Liver (tissue), 9 donors: Measurements from ENCODE around the gene MYOG. TPM values are rescaled to one million over a fixed set of nuclear protein-coding genes. Genes with fewer than 3 reads are reported as not detected.

Experiments
- DNase-seq: peaks from one replicate; pipeline ENCODE4 v3.0.0-alpha.2; 2017; ENCODE audit warnings: low spot score
- H3K27ac ChIP-seq, 2 donors: one replicate each; pipeline ENCODE4 v1.7.0; 2013; ENCODE audit warnings: inconsistent platforms in 2 of 2, low read length in 2 of 2, control low read depth in 1 of 2, low read depth in 1 of 2, mild to moderate bottlenecking in 1 of 2
- H3K27me3 ChIP-seq, 4 donors: one replicate each; pipeline versions ENCODE4 v1.6.1 to v1.7.0; 2013; ENCODE audit warnings: low read length in 3 of 4, inconsistent platforms in 1 of 4, mild to moderate bottlenecking in 1 of 4, moderate library complexity in 1 of 4; ENCODE audit not compliant: control insufficient read depth in 4 of 4, insufficient read depth in 4 of 4
- H3K36me3 ChIP-seq, 4 donors: one replicate each; pipeline versions ENCODE4 v1.6.1 to v1.7.0; 2013; ENCODE audit warnings: low read length in 3 of 4, mild to moderate bottlenecking in 3 of 4, low read depth in 1 of 4, moderate library complexity in 1 of 4; ENCODE audit not compliant: control insufficient read depth in 4 of 4, insufficient read depth in 3 of 4
- H3K4me1 ChIP-seq, 4 donors: one replicate each; pipeline versions ENCODE4 v1.6.1 to v1.7.0; 2013; ENCODE audit warnings: low read length in 3 of 4, mild to moderate bottlenecking in 3 of 4, moderate library complexity in 1 of 4; ENCODE audit not compliant: control insufficient read depth in 4 of 4, insufficient read depth in 4 of 4
- H3K4me3 ChIP-seq, 3 donors: one replicate each; pipeline versions ENCODE4 v1.6.1 to v1.7.0; 2013; ENCODE audit warnings: low read length in 3 of 3, control low read depth in 1 of 3, low read depth in 1 of 3, mild to moderate bottlenecking in 1 of 3
- H3K9ac ChIP-seq, 2 donors: one replicate each; pipeline ENCODE4 v1.7.0; 2013; ENCODE audit warnings: low read length in 2 of 2, mild to moderate bottlenecking in 2 of 2, moderate library complexity in 2 of 2, control low read depth in 1 of 2, low read depth in 1 of 2
- H3K9me3 ChIP-seq, 4 donors: one replicate each; pipeline versions ENCODE4 v1.6.1 to v1.7.0; 2013; ENCODE audit warnings: low read length in 3 of 4; ENCODE audit not compliant: control insufficient read depth in 4 of 4
- CTCF ChIP-seq: fragments of 150-350 bp; IDR thresholded peaks from 2 replicates; pipeline ENCODE4 v1.5.1; 2017; ENCODE audit warnings: improper control_type of control experiment, low read depth, low read length; ENCODE audit not compliant: missing input control
- EGR1 ChIP-seq, 2 donors: IDR thresholded peaks; 2 replicates each; pipeline ENCODE4 v1.6.1; 2016 to 2018; ENCODE audit warnings: antibody characterized with exemption in 2 of 2, low read depth in 2 of 2
- FOXA1 ChIP-seq: IDR thresholded peaks from 2 replicates; pipeline ENCODE4 v1.6.1; 2016; ENCODE audit warnings: antibody characterized with exemption
- FOXA2 ChIP-seq: IDR thresholded peaks from 2 replicates; pipeline ENCODE4 v1.6.1; 2016; ENCODE audit warnings: antibody characterized with exemption
- HNF4A ChIP-seq, 2 donors: conservative IDR thresholded peaks; 2 replicates each; pipeline ENCODE4 v1.6.1; 2016; ENCODE audit warnings: antibody characterized with exemption in 2 of 2, mild to moderate bottlenecking in 2 of 2
- MAX ChIP-seq: IDR thresholded peaks from 2 replicates; pipeline ENCODE4 v1.6.1; 2016; ENCODE audit warnings: antibody characterized with exemption
- NR2F2 ChIP-seq: IDR thresholded peaks from 2 replicates; pipeline ENCODE4 v1.6.1; 2016; ENCODE audit warnings: antibody characterized with exemption
- RAD21 ChIP-seq, 2 donors: IDR thresholded peaks; 2 replicates each; pipeline ENCODE4 v1.6.1; 2016; ENCODE audit warnings: antibody characterized with exemption in 2 of 2, mild to moderate bottlenecking in 2 of 2
- RXRA ChIP-seq, 2 donors: IDR thresholded peaks; 2 replicates each; pipeline ENCODE4 v1.6.1; 2017 to 2018; ENCODE audit warnings: antibody characterized with exemption in 2 of 2, mild to moderate bottlenecking in 1 of 2
- SP1 ChIP-seq: IDR thresholded peaks from 2 replicates; pipeline ENCODE4 v1.6.1; 2018; ENCODE audit warnings: antibody characterized with exemption, mild to moderate bottlenecking
- TAF1 ChIP-seq: conservative IDR thresholded peaks from 2 replicates; pipeline ENCODE4 v1.6.1; 2016; ENCODE audit warnings: antibody characterized with exemption, mild to moderate bottlenecking
- YY1 ChIP-seq: IDR thresholded peaks from 2 replicates; pipeline ENCODE4 v1.6.1; 2016; ENCODE audit warnings: antibody characterized with exemption, mild to moderate bottlenecking
- WGBS: extraction: QIAGEN DNeasy Blood & Tissue Kit; methylation state at CpG from one replicate; pipeline ENCODE4 v1.1.7; 2013; 5-methylcytosine and 5-hydroxymethylcytosine counted together
- polyA plus RNA-seq, 2 donors: library from polyadenylated mRNA; stranded (reverse) in 1 of 2; unstranded in 1 of 2; fragments of 200-250 nt in 1 of 2; fragments of >200 nt in 1 of 2; fragmentation: Nextera tagmentation in 1 of 2; extraction: Ambion mirVana in 1 of 2; gene quantifications; one replicate each; pipeline versions ENCODE4 v1.2.1 to v1.2.3, GENCODE V29; 2013 to 2015
- total RNA-seq, 2 donors: library from RNA; depleted of rRNA; stranded (reverse); fragments of >200 nt; gene quantifications; one replicate each; pipeline ENCODE4 v1.2.3, GENCODE V29; 2014
- TF ChIP-seq, protein P1 (sequence below): IDR thresholded peaks from 2 replicates; pipeline ENCODE4 v1.6.1; 2016; ENCODE audit warnings: antibody characterized with exemption
- TF ChIP-seq, protein P2 (sequence below): IDR thresholded peaks from 2 replicates; pipeline ENCODE4 v1.6.1; 2016; ENCODE audit warnings: antibody characterized with exemption, mild to moderate bottlenecking
- TF ChIP-seq, protein P3 (sequence below): IDR thresholded peaks from 2 replicates; pipeline ENCODE4 v1.6.1; 2016; ENCODE audit warnings: antibody characterized with exemption
- donor health status: healthy.
- donor health status: healthy.
- donor health status: healthy.
- donor health status: healthy.
- donor health status: healthy.

The MYOG gene
- total and polyA plus RNA-seq, 4 donors, result not detected

DNA sequence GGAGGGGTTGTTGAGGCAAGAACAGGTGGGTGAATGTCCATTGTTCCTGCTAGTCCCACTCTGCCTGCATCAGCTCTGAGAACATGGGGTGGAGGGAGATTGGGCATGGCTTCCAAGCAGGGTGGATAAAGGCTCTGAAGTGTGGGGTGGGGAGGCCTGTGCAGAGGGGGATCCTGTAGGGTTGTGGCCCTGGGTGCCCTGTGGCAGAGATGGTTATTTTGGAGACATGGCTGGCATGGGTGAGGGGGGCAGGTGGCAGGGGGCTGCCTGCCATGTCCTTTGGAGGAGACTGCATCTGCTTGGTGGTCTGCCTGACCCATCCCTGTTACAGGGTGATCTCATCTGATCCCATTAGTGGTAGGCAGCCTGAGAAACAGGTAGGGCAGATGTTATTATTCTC is 11.2 kb downstream of the MYOG start:
- H3K27me3 ChIP-seq, result peaks cover 0 to 6% (median 0%) of the 10 kb centered on the region in 4 donors
- H3K4me1 ChIP-seq, result peaks cover 0 to 8% (median 2%) of the 10 kb centered on the region in 4 donors
- DNase-seq, result no peak
- no peak overlapping the region for H3K9ac ChIP-seq
- no peak overlapping the region for H3K27ac ChIP-seq
- TF ChIP-seq YY1, result no peak
- TF ChIP-seq SP1, result no peak
- TF ChIP-seq, protein P1, sequence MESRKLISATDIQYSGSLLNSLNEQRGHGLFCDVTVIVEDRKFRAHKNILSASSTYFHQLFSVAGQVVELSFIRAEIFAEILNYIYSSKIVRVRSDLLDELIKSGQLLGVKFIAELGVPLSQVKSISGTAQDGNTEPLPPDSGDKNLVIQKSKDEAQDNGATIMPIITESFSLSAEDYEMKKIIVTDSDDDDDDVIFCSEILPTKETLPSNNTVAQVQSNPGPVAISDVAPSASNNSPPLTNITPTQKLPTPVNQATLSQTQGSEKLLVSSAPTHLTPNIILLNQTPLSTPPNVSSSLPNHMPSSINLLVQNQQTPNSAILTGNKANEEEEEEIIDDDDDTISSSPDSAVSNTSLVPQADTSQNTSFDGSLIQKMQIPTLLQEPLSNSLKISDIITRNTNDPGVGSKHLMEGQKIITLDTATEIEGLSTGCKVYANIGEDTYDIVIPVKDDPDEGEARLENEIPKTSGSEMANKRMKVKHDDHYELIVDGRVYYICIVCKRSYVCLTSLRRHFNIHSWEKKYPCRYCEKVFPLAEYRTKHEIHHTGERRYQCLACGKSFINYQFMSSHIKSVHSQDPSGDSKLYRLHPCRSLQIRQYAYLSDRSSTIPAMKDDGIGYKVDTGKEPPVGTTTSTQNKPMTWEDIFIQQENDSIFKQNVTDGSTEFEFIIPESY, result no peak
- TF ChIP-seq RXRA (IDR thresholded peaks at IDR 0.05), result no peak
- TF ChIP-seq, protein P2, sequence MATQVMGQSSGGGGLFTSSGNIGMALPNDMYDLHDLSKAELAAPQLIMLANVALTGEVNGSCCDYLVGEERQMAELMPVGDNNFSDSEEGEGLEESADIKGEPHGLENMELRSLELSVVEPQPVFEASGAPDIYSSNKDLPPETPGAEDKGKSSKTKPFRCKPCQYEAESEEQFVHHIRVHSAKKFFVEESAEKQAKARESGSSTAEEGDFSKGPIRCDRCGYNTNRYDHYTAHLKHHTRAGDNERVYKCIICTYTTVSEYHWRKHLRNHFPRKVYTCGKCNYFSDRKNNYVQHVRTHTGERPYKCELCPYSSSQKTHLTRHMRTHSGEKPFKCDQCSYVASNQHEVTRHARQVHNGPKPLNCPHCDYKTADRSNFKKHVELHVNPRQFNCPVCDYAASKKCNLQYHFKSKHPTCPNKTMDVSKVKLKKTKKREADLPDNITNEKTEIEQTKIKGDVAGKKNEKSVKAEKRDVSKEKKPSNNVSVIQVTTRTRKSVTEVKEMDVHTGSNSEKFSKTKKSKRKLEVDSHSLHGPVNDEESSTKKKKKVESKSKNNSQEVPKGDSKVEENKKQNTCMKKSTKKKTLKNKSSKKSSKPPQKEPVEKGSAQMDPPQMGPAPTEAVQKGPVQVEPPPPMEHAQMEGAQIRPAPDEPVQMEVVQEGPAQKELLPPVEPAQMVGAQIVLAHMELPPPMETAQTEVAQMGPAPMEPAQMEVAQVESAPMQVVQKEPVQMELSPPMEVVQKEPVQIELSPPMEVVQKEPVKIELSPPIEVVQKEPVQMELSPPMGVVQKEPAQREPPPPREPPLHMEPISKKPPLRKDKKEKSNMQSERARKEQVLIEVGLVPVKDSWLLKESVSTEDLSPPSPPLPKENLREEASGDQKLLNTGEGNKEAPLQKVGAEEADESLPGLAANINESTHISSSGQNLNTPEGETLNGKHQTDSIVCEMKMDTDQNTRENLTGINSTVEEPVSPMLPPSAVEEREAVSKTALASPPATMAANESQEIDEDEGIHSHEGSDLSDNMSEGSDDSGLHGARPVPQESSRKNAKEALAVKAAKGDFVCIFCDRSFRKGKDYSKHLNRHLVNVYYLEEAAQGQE, result no peak
- TF ChIP-seq CTCF, result no peak
- TF ChIP-seq, protein P3, sequence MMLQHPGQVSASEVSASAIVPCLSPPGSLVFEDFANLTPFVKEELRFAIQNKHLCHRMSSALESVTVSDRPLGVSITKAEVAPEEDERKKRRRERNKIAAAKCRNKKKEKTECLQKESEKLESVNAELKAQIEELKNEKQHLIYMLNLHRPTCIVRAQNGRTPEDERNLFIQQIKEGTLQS, result no peak
- no peak for TF ChIP-seq TAF1
- TF ChIP-seq HNF4A (conservative IDR thresholded peaks at IDR 0.05), result no peak
- TF ChIP-seq EGR1 (IDR thresholded peaks at IDR 0.05; ENCODE audit: low read depth in 2 of 2), result no peak
- no peaks in the 10 kb centered on the region for H3K9me3 ChIP-seq
- no peak overlapping the region for H3K4me3 ChIP-seq
- H3K36me3 ChIP-seq, result no peaks in the 10 kb centered on the region

GRCh38 chr1:203073469-203073868 is 12.3 kb downstream of the MYOG start:
- no peak for DNase-seq
- Histone ChIP-seq H3K4me3 (no peak overlapping the region), H3K27me3 (peaks cover 0 to 6% (median 0%) of the 10 kb centered on the region in 4 donors), H3K27ac (no peak overlapping the region), H3K9me3 (no peaks in the 10 kb centered on the region), H3K36me3 (no peaks in the 10 kb centered on the region), H3K4me1 (peaks cover 0 to 8% (median 2%) of the 10 kb centered on the region in 4 donors), H3K9ac (no peak overlapping the region)
- WGBS, result 93% methylated on average over 2 of the region's 2 CpGs
- TF ChIP-seq RAD21 (IDR thresholded peaks at IDR 0.05) (no peak), MAX (no peak), YY1 (no peak), FOXA2 (no peak), SP1 (no peak), RXRA (IDR thresholded peaks at IDR 0.05) (no peak), HNF4A (conservative IDR thresholded peaks at IDR 0.05) (no peak), NR2F2 (no peak), EGR1 (IDR thresholded peaks at IDR 0.05; ENCODE audit: low read depth in 2 of 2) (no peak), CTCF (no peak), FOXA1 (no peak)
- TF ChIP-seq, protein P2, result no peak
- TF ChIP-seq, protein P1, result no peak
